Posterior vena cava (tissue), 2 donors: ENCODE results near the gene BCL11B. TPM values are rescaled to one million over a fixed set of nuclear protein-coding genes. Genes with fewer than 3 reads are reported as not detected.
"Not testable (repeated sequence)": the region's sequence is repeated elsewhere in the genome, so short reads cannot be mapped to it uniquely, and the experiment has no call there.

Experiments used
- DNase-seq: peaks from one replicate; pipeline ENCODE4 v3.0.0-alpha.2; 2020; ENCODE audit warnings: low spot score
- intact Hi-C, 2 donors: fragments of 100-400 bp; cut with DNase I; formaldehyde crosslinking; loops; one replicate each; pipeline versions ENCODE4 v1.14.1 to v1.14.2; 2022 to 2023
- total RNA-seq, 2 donors: library from RNA; stranded (reverse); fragmentation: NEBNext Ultra II Directional; extraction: Animal tissue kit (Norgen Biotek cat#: 25700); gene quantifications; one replicate each; pipeline ENCODE4 v1.2.1, GENCODE V29; 2021
- donor health status: DM: yes; HTN: yes; CAD: no.
- donor health status: DM: yes; HTN: yes; CAD: no.

The BCL11B gene
- total RNA-seq, 2 donors from 2014 or later, result 0.43 to 1.5 TPM

GRCh38 chr14:99231850-99232713, 39.9 kb downstream of the BCL11B start:
- intact Hi-C loops, result no loop called here
- DNase-seq, result no peak

DNA sequence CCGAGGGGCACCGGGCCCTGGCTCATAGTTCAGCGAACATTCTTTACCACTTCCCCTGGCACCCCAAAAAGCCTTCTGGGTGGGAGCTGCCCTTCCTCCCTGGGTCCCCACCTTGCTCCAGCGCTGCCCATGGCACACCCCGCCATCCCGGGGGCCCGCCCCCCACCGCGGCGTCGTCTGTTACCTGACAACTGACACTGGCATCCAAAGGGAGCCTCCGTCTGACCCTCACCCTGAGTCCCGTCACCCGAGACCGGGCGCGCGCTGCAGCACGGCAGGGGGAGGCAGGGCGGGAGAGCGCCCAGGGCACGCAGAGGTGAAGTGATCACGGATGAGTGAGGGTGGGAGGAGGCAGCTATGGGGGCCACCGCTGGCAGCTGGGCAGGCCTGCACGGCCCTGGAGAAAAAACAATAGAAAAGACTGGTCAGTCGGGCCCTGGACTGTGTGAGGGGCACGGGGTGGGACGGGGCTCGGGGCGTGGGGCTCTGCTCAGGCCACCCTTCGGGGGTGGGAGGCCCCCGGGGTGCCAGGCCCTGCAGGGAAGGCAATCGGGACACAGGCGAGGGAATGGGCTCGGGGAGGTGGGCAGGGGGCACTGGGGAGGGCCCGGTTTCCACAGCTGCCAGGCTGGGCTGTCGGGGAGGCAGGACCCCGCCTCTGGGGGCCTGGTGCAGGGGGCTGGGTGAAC, 40.7 kb downstream of the BCL11B start:
- intact Hi-C loops, result no loop called here
- no peak for DNase-seq

DNA sequence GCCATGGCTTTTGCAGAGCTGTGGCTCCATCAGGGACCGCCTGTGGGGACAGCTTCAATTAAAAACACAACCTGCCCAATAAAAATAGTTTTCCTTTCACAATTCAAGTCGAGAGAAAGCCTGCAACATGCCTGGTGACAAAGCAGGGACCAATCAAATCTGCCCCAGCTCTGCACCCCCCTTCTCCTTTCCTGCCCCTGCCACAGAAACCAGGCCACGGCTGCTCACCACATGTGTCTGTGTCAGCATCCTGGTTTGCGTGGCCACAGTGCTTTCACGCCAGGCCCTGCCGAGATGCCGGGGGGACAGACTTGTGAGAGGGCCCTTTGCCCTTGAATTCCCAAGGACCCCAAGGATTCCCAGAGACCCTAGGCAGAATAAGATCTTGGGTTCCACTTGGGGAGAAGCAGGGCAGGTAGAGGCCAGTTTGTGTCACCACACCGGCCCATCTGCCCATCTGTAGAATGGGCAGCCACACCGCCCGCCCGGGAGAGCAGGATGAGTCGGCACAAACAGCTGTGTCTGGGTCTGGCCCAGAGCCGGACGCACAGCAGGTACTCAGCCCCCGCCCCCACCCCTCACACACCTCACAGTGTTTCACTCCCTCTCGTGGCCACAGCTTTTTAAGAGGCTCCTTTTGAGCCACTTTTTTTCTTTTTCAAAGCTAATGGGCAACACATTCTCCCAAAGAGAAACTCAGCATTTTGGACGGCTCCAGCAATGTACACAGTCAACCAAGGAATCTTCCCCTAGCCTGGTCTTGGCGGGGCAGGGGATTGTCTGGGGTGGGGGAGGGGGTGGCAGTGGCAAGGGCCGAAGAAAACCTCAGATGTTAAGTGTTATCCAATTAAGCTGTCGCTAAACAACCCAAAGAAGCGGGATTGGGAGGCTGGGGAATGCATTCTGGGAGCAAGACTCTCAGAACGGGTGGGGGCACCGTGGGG, 41.5 kb downstream of the BCL11B start:
- no peak for DNase-seq
- intact Hi-C loops, result no loop called here

DNA sequence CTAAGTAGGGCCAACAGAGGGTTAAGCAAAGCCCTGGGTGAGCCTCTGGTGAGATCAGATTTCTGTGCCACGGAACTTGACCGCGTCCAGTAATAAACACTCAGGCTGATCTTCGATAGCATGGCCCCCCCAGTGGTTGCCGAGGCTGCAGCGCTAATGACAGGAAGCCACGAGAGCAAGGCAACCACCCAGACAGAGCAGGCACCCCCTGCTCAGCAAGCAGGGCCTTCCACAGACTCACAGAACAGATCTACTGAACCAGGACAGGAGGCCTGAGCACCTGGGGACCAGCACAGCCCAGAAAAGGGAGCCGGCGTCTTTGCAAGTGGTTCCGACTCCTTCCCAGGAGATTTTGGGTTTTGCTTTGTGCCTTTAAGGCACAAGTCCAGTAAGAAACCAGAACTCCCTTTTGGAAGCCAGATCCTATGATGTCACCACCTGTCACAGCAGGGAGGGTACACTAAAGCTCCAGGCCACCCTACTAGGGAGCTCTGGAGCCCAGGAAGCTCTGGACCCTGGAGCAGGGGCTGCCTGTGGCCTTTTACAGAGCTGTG, 42.3 kb downstream of the BCL11B start:
- DNase-seq, result no peak
- intact Hi-C loops, result no loop called here

DNA sequence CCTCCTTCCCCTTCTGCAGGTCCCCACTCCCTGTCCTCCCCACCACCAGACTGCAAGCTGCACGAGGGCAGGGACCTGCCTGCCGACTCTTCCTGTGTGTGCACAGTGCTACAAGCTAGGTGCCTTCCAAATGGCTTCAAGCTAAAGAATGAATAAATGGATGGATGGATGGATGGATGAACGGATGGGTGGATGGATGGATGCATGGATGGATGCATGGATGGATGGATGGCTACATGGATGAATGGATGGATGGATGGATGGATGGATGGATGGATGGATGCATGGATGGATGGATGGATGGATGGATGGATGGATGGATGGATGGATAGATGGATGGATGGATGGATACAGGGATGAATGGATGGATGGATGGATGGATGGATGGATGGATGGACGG, 43.2 kb downstream of the BCL11B start:
- DNase-seq, intact Hi-C loops: not testable (repeated sequence)

DNA sequence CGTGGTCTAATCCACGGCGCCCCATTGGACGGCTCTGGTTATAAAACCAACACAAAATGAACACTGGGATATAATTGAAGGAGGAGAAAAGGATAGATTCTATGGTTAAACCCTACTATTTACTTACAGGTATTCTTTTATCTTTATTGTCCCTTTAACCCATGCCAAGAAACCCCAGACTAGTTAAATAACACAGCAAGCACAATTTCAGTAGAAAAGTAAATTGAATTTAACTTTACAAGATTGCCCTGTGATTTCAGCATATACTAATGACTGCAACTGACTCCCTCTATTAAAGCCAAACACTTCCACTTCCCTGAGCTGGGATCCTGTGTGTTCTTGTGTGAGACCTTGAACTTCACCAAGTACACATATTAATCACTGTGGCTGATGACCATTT, 45.3 kb downstream of the BCL11B start:
- intact Hi-C loops, result no loop called here
- DNase-seq, result no peak

DNA sequence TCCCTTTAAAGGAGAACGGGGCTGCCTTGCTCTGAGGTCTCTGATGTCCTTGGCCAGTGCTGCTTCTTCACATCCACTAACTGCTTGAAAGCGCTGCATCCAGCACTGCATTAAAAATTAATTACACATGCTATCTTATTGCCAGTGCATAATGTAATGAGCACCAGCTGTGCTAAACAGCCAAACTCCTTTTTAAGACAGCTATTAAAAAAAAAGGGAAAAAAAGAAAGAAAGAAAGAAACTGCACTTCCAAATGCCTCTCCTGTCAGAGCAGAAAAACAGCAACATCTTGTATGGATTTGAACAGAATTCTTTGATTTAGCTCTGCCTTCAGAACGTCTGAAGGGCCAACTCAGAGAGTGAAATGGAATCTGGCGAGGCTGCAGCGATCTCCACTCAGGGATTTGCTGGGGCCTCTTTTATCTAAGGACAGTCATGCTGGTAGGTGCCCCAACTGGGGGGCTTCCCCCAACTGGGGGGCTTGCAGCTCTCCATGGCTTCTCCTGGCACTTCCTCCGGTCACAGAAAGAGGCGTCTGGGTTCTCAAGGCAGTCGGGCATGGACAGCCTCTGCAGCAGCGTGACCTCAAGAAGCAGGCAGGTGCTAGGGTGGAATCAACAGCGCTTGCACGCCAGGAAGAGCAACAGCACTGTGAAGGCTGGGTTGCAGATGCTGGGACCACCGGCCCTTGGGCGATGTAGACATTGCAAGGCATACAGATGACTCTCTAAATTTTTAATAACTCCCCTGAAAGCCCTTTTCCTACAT, 46.4 kb downstream of the BCL11B start:
- DNase-seq, result no peak
- intact Hi-C loops, result no loop called here

- DNase-seq, result no peak
- intact Hi-C loops, result no loop called here
These were observed 47.0 kb downstream of the BCL11B start for GRCh38 chr14:99224948-99225347.

DNA sequence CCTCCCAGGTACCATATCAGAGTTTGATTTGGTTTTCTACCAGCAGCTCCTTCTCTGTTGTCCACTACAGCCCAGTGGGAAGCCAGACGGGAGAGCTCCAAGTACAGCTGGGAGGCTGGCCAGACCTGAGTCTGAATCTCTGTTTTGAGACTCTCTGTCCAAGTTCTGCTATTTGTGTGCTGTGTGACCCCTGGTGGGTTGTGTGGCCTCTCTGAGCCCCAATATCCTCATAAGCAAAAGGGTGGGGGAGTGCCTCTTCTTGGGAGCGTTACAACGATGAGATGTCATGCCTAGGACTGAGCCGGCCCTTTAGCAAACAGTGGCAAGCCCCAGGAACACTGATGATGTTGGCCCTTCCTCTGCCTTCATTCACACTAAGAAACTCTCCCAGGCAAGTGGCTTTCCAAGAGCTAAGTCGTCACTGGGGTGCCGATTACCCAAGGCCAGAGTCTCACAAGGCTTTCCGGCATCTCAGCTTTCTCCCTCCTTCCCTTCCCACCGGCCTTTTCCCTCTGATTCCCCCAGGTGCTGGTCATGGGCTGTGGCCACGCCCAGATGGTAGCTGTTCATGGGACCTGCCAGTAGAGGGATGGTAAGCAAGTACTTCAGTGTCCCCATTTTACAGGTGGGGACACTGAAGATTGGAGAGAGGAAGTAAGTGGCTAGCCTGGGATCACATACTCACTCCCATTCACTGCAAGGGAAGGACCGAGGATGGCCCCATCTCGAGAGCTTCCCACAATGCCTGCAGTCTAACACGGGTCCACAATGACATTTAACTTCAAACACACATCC, 47.7 kb downstream of the BCL11B start:
- intact Hi-C loops, result no loop called here
- no peak for DNase-seq

GRCh38 chr14:99221445-99221844, 50.6 kb downstream of the BCL11B start:
- intact Hi-C loops, result no loop called here
- no peak for DNase-seq

- intact Hi-C loops, result no loop called here
- DNase-seq, result no peak
These were observed 54.7 kb downstream of the BCL11B start for GRCh38 chr14:99217066-99217955.

DNA sequence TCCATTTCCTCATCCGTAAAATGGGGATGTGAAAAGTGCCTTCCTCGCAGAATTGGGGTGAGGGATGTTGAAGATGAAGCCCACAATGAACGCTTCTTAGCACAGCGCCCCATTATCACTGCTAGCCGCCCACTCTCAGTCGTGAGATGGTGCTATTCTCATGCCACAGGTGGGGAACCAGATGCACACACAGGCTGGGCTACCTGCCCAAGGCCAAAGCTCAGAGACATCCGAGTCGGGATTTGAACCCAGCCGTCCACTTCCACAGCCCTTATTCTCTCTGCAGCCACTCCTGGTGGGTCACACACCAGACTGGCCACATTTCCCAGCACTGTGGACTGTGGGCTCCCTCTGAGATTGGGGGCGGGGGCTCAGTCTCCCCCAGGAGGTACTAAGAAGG, 55.8 kb downstream of the BCL11B start:
- intact Hi-C loops, result no loop called here
- DNase-seq, result no peak

DNA sequence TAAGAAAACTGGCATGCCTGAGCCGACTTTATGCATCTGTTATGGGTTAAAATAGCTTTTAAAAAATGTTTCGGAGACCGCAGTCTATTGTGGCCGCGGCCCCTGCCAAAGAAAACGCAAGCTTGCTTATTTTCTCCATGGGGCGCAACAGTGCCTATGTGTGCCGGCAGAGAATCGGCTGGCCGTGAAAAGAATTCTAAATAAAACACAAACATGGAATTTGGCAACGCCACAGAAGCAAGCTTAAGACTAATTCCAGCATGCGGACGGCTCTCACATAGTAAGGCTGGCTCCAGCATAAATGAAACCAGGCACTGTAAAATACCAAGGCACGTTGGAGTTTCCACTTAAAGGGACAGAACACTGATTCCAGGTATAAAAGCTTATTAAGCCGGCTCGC, 56.7 kb downstream of the BCL11B start:
- intact Hi-C loops, result no loop called here

GRCh38 chr14:99214701-99215100, 57.3 kb downstream of the BCL11B start:
- no peak for DNase-seq
- intact Hi-C loops, result no loop called here

More for the DNA sequence above, 56.7 kb downstream of the BCL11B start:
- DNase-seq, result no peak

DNA sequence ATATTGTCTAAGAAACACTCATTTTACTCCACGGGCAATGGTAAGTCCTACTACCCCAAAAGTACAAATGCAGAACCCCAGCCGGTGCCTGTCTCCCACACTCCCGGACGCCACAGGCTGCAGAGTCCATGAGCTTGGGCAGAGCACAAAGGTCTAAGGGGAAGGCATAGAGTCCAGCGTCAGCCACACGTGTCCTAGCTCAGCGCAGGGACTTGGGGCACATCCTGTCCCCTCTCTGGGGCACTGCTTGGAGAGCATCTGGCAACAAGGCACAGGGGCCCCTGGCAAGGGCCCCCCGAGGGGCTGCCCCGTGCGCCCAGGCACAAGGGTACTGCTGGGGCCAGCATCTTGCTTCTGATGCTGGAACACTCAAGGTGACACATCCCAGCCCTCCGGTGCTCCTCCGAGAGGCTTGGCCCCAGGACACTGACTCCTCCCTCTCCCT, 58.4 kb downstream of the BCL11B start:
- DNase-seq, result no peak
- intact Hi-C loops, result no loop called here

- DNase-seq, result no peak
- intact Hi-C loops, result no loop called here
These were observed 58.9 kb downstream of the BCL11B start for GRCh38 chr14:99213101-99213500.

- intact Hi-C loops, result no loop called here
- no peak for DNase-seq
These were observed 59.4 kb downstream of the BCL11B start for GRCh38 chr14:99212646-99213045.
